WERI-Rb-1 (cell line): ENCODE data around the gene IGSF1.

Experiments used
- DNase-seq: peaks from one replicate; pipeline ENCODE4 v3.0.0-alpha.2; 2020
- H3K27ac ChIP-seq: fragments of 250-450 bp; sonication (Bioruptor Pico); 2 replicates; pipeline ENCODE4 v1.5.1; 2020; ENCODE audit warnings: mild to moderate bottlenecking, moderate library complexity
- H3K27me3 ChIP-seq: fragments of 250-450 bp; sonication (Bioruptor Pico); 2 replicates; pipeline ENCODE4 v1.5.1; 2021; ENCODE audit warnings: mild to moderate bottlenecking, low read depth, moderate library complexity; ENCODE audit not compliant: insufficient read depth, severe bottlenecking
- H3K36me3 ChIP-seq: fragments of 250-450 bp; sonication (Bioruptor Pico); 2 replicates; pipeline ENCODE4 v1.5.1; 2020; ENCODE audit warnings: mild to moderate bottlenecking, moderate library complexity
- H3K4me3 ChIP-seq: 2 replicates; pipeline ENCODE4 v1.5.1; 2011; ENCODE audit warnings: low read depth, mild to moderate bottlenecking, control low read depth, low read length
- H3K9me3 ChIP-seq: fragments of 250-450 bp; sonication (Bioruptor Pico); 2 replicates; pipeline ENCODE4 v1.5.1; 2021; ENCODE audit warnings: mild to moderate bottlenecking, moderate library complexity; ENCODE audit not compliant: severe bottlenecking
- CTCF ChIP-seq: IDR thresholded peaks from 2 replicates; pipeline ENCODE4 v1.5.1; 2011; ENCODE audit warnings: low read depth, mild to moderate bottlenecking, control low read depth, inconsistent platforms, low read length

IGSF1 gene

DNA sequence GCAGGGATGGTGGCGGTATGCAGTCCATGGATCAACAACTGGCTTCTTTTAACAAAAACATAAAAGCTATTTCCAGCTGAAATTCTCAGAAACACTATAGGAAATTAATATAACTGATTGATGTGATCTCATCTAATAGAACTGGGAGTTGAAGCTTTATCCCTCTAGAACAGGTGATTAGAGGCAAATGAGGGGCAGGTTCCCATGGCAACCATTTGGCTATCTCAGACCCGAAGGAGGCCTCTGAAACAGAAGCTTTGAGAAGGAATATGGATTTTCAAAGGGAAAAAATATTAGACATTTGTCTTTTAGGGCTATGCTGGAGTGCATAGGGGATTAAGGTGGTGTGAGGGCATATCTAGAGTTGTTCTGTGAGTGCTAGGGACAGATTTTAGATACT, 50.0 kb downstream of the IGSF1 start:
- H3K27ac ChIP-seq, result no peak overlapping the region
- DNase-seq, result no peak
- no peak for TF ChIP-seq CTCF
- H3K9me3 ChIP-seq, result no peaks in the 10 kb centered on the region
- no peaks in the 10 kb centered on the region for H3K27me3 ChIP-seq
- no peak overlapping the region for H3K4me3 ChIP-seq
- no peaks in the 10 kb centered on the region for H3K36me3 ChIP-seq

DNA sequence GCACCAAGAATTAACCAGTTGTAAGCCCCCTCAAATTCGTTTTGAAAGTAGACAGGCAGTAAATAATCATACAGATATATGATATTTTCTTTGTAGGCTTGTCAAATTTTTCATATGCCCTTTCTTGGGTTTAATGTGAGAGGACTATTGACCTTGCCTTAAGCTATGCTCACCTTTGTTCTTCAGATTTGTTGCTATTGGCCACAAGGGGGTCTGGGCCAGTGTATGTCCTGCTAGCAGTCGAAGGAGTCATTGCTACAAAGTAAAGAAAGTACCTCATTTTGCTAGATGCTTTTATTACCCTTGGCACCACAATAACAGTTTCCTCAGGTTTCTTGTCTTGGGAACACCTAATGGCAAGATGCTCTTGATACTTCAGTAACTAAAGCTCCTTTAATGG, 51.7 kb downstream of the IGSF1 start:
- DNase-seq, result no peak
- H3K27ac ChIP-seq, result no peak overlapping the region
- H3K27me3 ChIP-seq, result no peaks in the 10 kb centered on the region
- H3K4me3 ChIP-seq, result no peak overlapping the region
- no peaks in the 10 kb centered on the region for H3K9me3 ChIP-seq
- no peaks in the 10 kb centered on the region for H3K36me3 ChIP-seq
- TF ChIP-seq CTCF, result no peak

- H3K4me3 ChIP-seq, result no peak overlapping the region
- H3K27me3 ChIP-seq, result no peaks in the 10 kb centered on the region
- no peak for DNase-seq
- H3K27ac ChIP-seq, result no peak overlapping the region
- no peaks in the 10 kb centered on the region for H3K9me3 ChIP-seq
- no peaks in the 10 kb centered on the region for H3K36me3 ChIP-seq
- TF ChIP-seq CTCF, result no peak
These were observed 53.1 kb downstream of the IGSF1 start for GRCh38 chrX:131235768-131236545.

DNA sequence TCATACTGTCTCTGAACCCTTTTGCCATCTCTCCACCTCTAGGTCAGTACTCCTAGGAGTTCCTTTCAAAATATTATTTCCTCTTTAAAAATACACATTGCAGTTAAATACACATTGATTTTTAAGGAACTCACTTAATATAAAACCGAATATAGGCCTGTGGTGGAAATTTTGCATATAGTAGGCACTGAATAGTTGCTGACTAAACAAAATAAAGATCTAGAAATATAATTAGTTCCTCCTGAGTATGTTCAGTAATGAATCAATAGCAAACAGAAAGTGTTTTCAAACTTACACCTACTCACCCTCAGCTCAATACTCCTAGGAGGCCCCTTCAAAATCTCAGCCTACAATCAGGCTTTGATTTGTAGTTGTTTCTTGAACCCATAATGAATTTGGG, 61.5 kb downstream of the IGSF1 start:
- Histone ChIP-seq H3K4me3 (no peak overlapping the region), H3K27ac (no peak overlapping the region), H3K27me3 (no peaks in the 10 kb centered on the region), H3K9me3 (no peaks in the 10 kb centered on the region), H3K36me3 (no peaks in the 10 kb centered on the region)
- no peak for TF ChIP-seq CTCF
- no peak for DNase-seq

DNA sequence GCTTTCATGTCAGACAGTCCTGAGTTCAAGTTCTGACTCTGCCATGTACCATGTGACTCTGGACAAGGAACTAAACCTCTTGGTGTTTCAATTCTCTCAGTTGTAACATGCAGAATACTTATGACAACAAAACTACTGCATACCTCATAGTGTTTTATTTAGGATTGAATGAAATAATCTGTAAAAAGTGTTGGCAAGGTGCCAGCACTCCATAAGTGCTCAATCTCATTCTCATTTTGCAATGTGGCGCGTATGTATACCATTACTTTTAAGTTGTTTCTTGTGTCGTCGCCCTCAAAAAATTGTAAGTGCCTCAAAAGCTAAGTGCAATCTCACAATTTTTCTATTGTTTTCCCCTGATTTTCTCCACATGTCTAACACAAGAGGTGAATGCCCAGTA, 62.5 kb downstream of the IGSF1 start:
- Histone ChIP-seq H3K4me3 (no peak overlapping the region), H3K27me3 (no peaks in the 10 kb centered on the region), H3K36me3 (no peaks in the 10 kb centered on the region), H3K9me3 (no peaks in the 10 kb centered on the region), H3K27ac (no peak overlapping the region)
- no peak for TF ChIP-seq CTCF
- no peak for DNase-seq

DNA sequence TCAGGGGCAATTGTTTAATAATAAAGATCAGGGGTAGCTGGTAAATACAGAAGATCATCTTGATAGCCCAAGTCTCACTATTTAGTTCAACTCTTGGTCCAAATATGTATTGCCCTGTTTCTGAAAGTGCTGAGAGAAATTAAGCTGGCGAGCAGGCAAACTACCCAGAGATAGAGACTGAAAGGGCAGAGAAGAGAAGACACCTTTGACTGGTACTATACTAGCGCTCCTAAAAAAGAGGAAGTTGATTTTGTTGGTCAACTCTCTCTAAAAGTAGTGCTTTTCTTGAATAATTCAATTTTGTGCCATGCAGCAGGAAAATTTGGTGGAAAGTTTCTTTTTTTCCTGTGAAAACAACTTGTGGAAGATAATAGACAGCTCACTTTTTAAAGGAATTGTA, 64.0 kb downstream of the IGSF1 start:
- DNase-seq, result no peak
- Histone ChIP-seq H3K9me3 (no peaks in the 10 kb centered on the region), H3K36me3 (no peaks in the 10 kb centered on the region), H3K4me3 (no peak overlapping the region), H3K27me3 (no peaks in the 10 kb centered on the region), H3K27ac (no peak overlapping the region)
- no peak for TF ChIP-seq CTCF
